HepG2 (cell line): ENCODE data around the gene ORM1. TPM values are rescaled to one million over a fixed set of nuclear protein-coding genes. Genes with fewer than 3 reads are reported as not detected.

ENCODE experiments used
- ATAC-seq: fragments of 200-7000 bp; cut with Tn5 transposase; 3 replicates; pipeline ENCODE4 v1.9.1; 2020; ENCODE audit warnings: mild to moderate bottlenecking, moderate library complexity
- BruUV-seq: library from RNA; stranded (reverse); fragments of 400-500 nt; replicated peaks from 2 replicates; lab custom pipeline; 2021; lab: Mats Ljungman, UMichigan
- CTCF ChIA-PET: fragments of 300-600 bp; formaldehyde crosslinking; extraction: SDS; loops from one replicate; lab custom pipeline; 2021; ENCODE audit warnings: low total read pairs, inconsistent platforms, low intra/inter-chr PET ratio; lab: Yijun Ruan, JAX
- POLR2A ChIA-PET: fragments of 350-600 bp; sonication (Branson Sonifier 250); formaldehyde crosslinking; loops from one replicate; lab custom pipeline; 2020; ENCODE audit warnings: antibody characterized with exemption, inconsistent platforms; lab: Yijun Ruan, JAX
- DNase-seq: peaks from one replicate; pipeline ENCODE4 v3.0.0-alpha.2; 2015; ENCODE audit warnings: low spot score
- FAIRE-seq: peaks from 3 replicates; lab custom pipeline; 2011; peaks lifted over from hg19 to GRCh38; lab: Jason Lieb, UNC
- H2AFZ ChIP-seq: one replicate; pipeline ENCODE4 v1.6.1; 2011; ENCODE audit warnings: low read length, inconsistent platforms
- H3K27ac ChIP-seq: fragments of 300-600 bp; 3 replicates; pipeline ENCODE4 v1.8.0; 2011; ENCODE audit warnings: mixed run types, mild to moderate bottlenecking, mixed read lengths, low read length, inconsistent platforms; ENCODE audit not compliant: insufficient read depth; ENCODE audit errors: extremely low read length
- H3K27me3 ChIP-seq, 2 experiments: fragments of 200-600 bp in 1 of 2; 2 replicates in 1 of 2; 3 replicates in 1 of 2; pipeline versions ENCODE4 v1.6.0 to v1.8.0; 2011; ENCODE audit warnings: low read length in 2 of 2, mild to moderate bottlenecking in 2 of 2, moderate library complexity in 2 of 2, inconsistent platforms in 1 of 2; ENCODE audit not compliant: insufficient read depth in 2 of 2, control insufficient read depth in 1 of 2
- H3K36me3 ChIP-seq, 2 experiments: fragments of 200-600 bp in 1 of 2; replicated peaks in 1 of 2; 2 replicates in 1 of 2; 3 replicates in 1 of 2; pipeline versions ENCODE4 v1.5.1 to v1.8.0; 2011; ENCODE audit warnings: low read length in 2 of 2, inconsistent platforms in 1 of 2; ENCODE audit not compliant: insufficient read depth in 2 of 2, control insufficient read depth in 1 of 2
- H3K4me1 ChIP-seq: 2 replicates; pipeline ENCODE4 v1.5.1; 2012; ENCODE audit warnings: low read length, inconsistent platforms; ENCODE audit not compliant: insufficient read depth
- H3K4me2 ChIP-seq: 2 replicates; pipeline ENCODE4 v1.6.0; 2011; ENCODE audit warnings: low read depth, low read length, inconsistent platforms
- H3K4me3 ChIP-seq, 3 experiments: fragments of 200-600 bp in 1 of 3; sonication (generic), shearing (Covaris generic) in 1 of 3; replicated peaks in 1 of 3; 2 replicates each; pipeline ENCODE4 v1.5.1; 2011 to 2016; ENCODE audit warnings: low read length in 3 of 3, inconsistent platforms in 2 of 3, low read depth in 2 of 3, mild to moderate bottlenecking in 2 of 3, control low read depth in 1 of 3, mixed read lengths in 1 of 3; ENCODE audit not compliant: insufficient read depth in 1 of 3
- H3K79me2 ChIP-seq: one replicate; pipeline ENCODE4 v1.6.1; 2011; ENCODE audit warnings: low read length, inconsistent platforms; ENCODE audit not compliant: insufficient read depth
- H3K9ac ChIP-seq: 2 replicates; pipeline ENCODE4 v1.6.0; 2011; ENCODE audit warnings: mild to moderate bottlenecking, low read depth, low read length, inconsistent platforms; ENCODE audit not compliant: insufficient read depth
- H3K9me3 ChIP-seq: 2 replicates; pipeline ENCODE4 v1.5.1; 2012; ENCODE audit warnings: mild to moderate bottlenecking, low read length
- H4K20me1 ChIP-seq: 2 replicates; pipeline ENCODE4 v1.6.0; 2011; ENCODE audit warnings: inconsistent platforms, mild to moderate bottlenecking, low read length, moderate library complexity; ENCODE audit not compliant: insufficient read depth
- KDM2A ChIP-seq: sonication (generic); formaldehyde crosslinking; IDR thresholded peaks from 2 replicates; pipeline ENCODE4 v1.4.0; 2020; ENCODE audit warnings: low read depth, missing genetic modification reagents, borderline replicate concordance
- NR2F1 ChIP-seq, 2 experiments: fragments of 450-650 bp in 1 of 2; formaldehyde crosslinking in 1 of 2; IDR thresholded peaks; 2 replicates each; pipeline versions ENCODE4 v1.5.0 to v1.6.1; 2016 to 2020; ENCODE audit warnings: mild to moderate bottlenecking in 1 of 2, missing compliant biosample characterization in 1 of 2, missing genetic modification reagents in 1 of 2, moderate library complexity in 1 of 2
- PBX2 ChIP-seq: IDR thresholded peaks from 2 replicates; pipeline ENCODE4 v1.6.1; 2016; ENCODE audit warnings: control low read depth
- PHF21A ChIP-seq: sonication (generic); formaldehyde crosslinking; IDR thresholded peaks from 2 replicates; pipeline ENCODE4 v1.5.0; 2020; ENCODE audit warnings: mild to moderate bottlenecking, missing genetic modification reagents
- PLSCR1 ChIP-seq: sonication (generic); formaldehyde crosslinking; IDR thresholded peaks from 2 replicates; pipeline ENCODE4 v1.5.0; 2020; ENCODE audit warnings: missing genetic modification reagents, mild to moderate bottlenecking, borderline replicate concordance
- TEAD3 ChIP-seq: optimal IDR thresholded peaks from 2 replicates; pipeline ENCODE3; 2016; ENCODE audit warnings: borderline replicate concordance
- YEATS2 ChIP-seq: sonication (generic); formaldehyde crosslinking; IDR thresholded peaks from 2 replicates; pipeline ENCODE4 v1.4.0; 2020; ENCODE audit warnings: missing genetic modification reagents, borderline replicate concordance
- ZNF18 ChIP-seq: sonication (generic); formaldehyde crosslinking; IDR thresholded peaks from 2 replicates; pipeline ENCODE4 v1.8.0; 2022; ENCODE audit warnings: mild to moderate bottlenecking, missing genetic modification reagents; ENCODE audit not compliant: insufficient replicate concordance
- ZNF691 ChIP-seq: sonication (generic); formaldehyde crosslinking; IDR thresholded peaks from 2 replicates; pipeline ENCODE4 v1.4.0; 2020; ENCODE audit warnings: missing genetic modification reagents, low read depth, mild to moderate bottlenecking, borderline replicate concordance
- WGBS: methylation state at CpG from one replicate; pipeline ENCODE4 v1.1.6; 2017; ENCODE audit warnings: low lambda C conversion rate; 5-methylcytosine and 5-hydroxymethylcytosine counted together
- in situ Hi-C: cut with HindIII; loops from 2 replicates; pipeline ENCODE4 v1.10.0; 2017; ENCODE audit warnings: low pct_unique_long_range_greater_than_20kb; ENCODE audit not compliant: extremely low pct_ligation_motif_present
- intact Hi-C: fragments of 100-400 bp; cut with micrococcal nuclease; formaldehyde crosslinking; loops from one replicate; pipeline ENCODE4 v1.10.0; 2022; ENCODE audit not compliant: unreplicated experiment
- polyA plus RNA-seq, 8 experiments: library from polyadenylated mRNA; depleted of rRNA in 3 of 8; stranded (reverse) in 7 of 8; unstranded in 1 of 8; fragments of >200 nt; fragmentation: Illumina TruSeq in 4 of 8; extraction: Trizol in 4 of 8; gene quantifications; 2 replicates each; pipeline versions ENCODE4 v1.2.1 to v1.2.3, GENCODE V29; 2011 to 2016; ENCODE audit warnings: low read depth in 4 of 8, missing spikeins in 1 of 8, mixed read lengths in 1 of 8; ENCODE audit not compliant: insufficient read depth in 1 of 8
- total RNA-seq, 5 experiments: library from RNA; depleted of rRNA; stranded (reverse); fragments of >200 nt; fragmentation: Illumina TruSeq; extraction: Trizol; gene quantifications; 2 replicates each; pipeline ENCODE4 v1.2.3, GENCODE V29; 2016; ENCODE audit warnings: low read depth in 1 of 5

Gene ORM1
- total and polyA plus RNA-seq, 2 of the 13 experiments (the other 11 are each of a cell fraction or from before 2014, with no cell fraction given) = 699 to 1,180 TPM

GRCh38 chr9:114367366-114367765 is 44.5 kb downstream of the ORM1 start:
- Histone ChIP-seq H3K4me1 (peaks cover 14% of the 10 kb centered on the region), H3K9ac (no peak overlapping the region), H3K79me2 (no peaks in the 10 kb centered on the region), H3K4me2 (no peak overlapping the region), H4K20me1 (no peaks in the 10 kb centered on the region), H3K27me3 (no peaks in the 10 kb centered on the region)
- BruUV-seq = no TSS peak
- ATAC-seq = no peak
- in situ Hi-C loops = no loop called here
- 79% methylated on average over 2 of the region's 6 CpGs for WGBS
- TF ChIP-seq KDM2A = no peak
- TF ChIP-seq ZNF691 = no peak
- TF ChIP-seq YEATS2 (CRISPR knock-in tag) = no peak
- no peak for TF ChIP-seq PHF21A
- TF ChIP-seq, all 625 proteins: peak for 0
- no peak overlapping the region for H2AFZ ChIP-seq
- intact Hi-C loops = no loop called here
- H3K27ac ChIP-seq = no peak overlapping the region
- DNase-seq = no peak
- no peaks in the 10 kb centered on the region for H3K9me3 ChIP-seq
- CTCF ChIA-PET = no interaction called here
- FAIRE-seq = no peak
- peaks cover 0 to 13% of the 10 kb centered on the region in 2 experiments; a peak in 2 of 5 replicates for H3K36me3 ChIP-seq
- no peak overlapping the region for H3K4me3 ChIP-seq
- POLR2A ChIA-PET = no interaction called here

- H3K27ac ChIP-seq = no peak overlapping the region
- peaks cover 0 to 13% of the 10 kb centered on the region in 2 experiments; a peak in 2 of 5 replicates for H3K36me3 ChIP-seq
- no peaks in the 10 kb centered on the region for H3K9me3 ChIP-seq
- no TSS peak for BruUV-seq
- DNase-seq (no peak), ATAC-seq (no peak), FAIRE-seq (no peak)
- no peaks in the 10 kb centered on the region for H4K20me1 ChIP-seq
- H3K4me3 ChIP-seq = no peak overlapping the region
- no peak for TF ChIP-seq PLSCR1 (CRISPR knock-in tag)
- TF ChIP-seq PBX2 = no peak
- no peak for TF ChIP-seq TEAD3 (CRISPR knock-in tag)
- TF ChIP-seq ZNF18 (CRISPR knock-in tag) = no peak
- no peak for TF ChIP-seq NR2F1 (CRISPR knock-in tag; IDR thresholded peaks at IDR 0.05)
- ChIA-PET POLR2A (no interaction called here), CTCF (no interaction called here)
- H3K27me3 ChIP-seq = no peaks in the 10 kb centered on the region
- WGBS = 95% methylated on average over 5 of the region's 14 CpGs
- peaks cover 14% of the 10 kb centered on the region for H3K4me1 ChIP-seq
- intact Hi-C loops (no loop called here), in situ Hi-C loops (no loop called here)
- H3K79me2 ChIP-seq = no peaks in the 10 kb centered on the region
- no peak overlapping the region for H2AFZ ChIP-seq
- H3K9ac ChIP-seq = no peak overlapping the region
- no peak overlapping the region for H3K4me2 ChIP-seq
Observed at GRCh38 chr9:114367772-114368569, 45.1 kb downstream of the ORM1 start.
